GM12801 (cell line): ENCODE results near the gene LPCAT1.

Experiments
- CTCF ChIP-seq: IDR thresholded peaks from one replicate; pipeline ENCODE4 v1.5.1; 2011; ENCODE audit warnings: control low read depth; ENCODE audit not compliant: insufficient read length; ENCODE audit errors: extremely low read depth

LPCAT1 gene

GRCh38 chr5:1555011-1555807, 31.4 kb upstream of the LPCAT1 start:
- no peak for TF ChIP-seq CTCF

GRCh38 chr5:1554410-1554967, 30.7 kb upstream of the LPCAT1 start:
- no peak for TF ChIP-seq CTCF

GRCh38 chr5:1553539-1554409, 30.0 kb upstream of the LPCAT1 start:
- TF ChIP-seq CTCF = no peak

GRCh38 chr5:1552521-1553255, 28.9 kb upstream of the LPCAT1 start:
- TF ChIP-seq CTCF = no peak

GRCh38 chr5:1551426-1552301, 27.9 kb upstream of the LPCAT1 start:
- no peak for TF ChIP-seq CTCF

- TF ChIP-seq CTCF = no peak
These were observed 26.7 kb upstream of the LPCAT1 start for GRCh38 chr5:1550287-1551076.
